Stimulated activated CD4-positive, alpha-beta T cell treated with anti-CD3 and anti-CD28 coated beads, Interleukin-4, amount 100 ng/mL, for 48 hours (primary cell): ENCODE measurements around the gene MTG1.

Experiments used
- DNase-seq, 2 donors: peaks; one replicate each; pipeline ENCODE4 v3.0.0-alpha.2; 2020; ENCODE audit warnings: low read depth in 2 of 2

The MTG1 gene

GRCh38 chr10:133394064-133394663 is at the start of gene MTG1:
MTG1 (plus strand) TSS chr10:133394157; CDS start chr10:133394221, 64 bp downstream.
- peak in 1 of 2 donors; percentile 93 for DNase-seq

- DNase-seq = no peak
These were observed 49.7 kb upstream of the MTG1 start for GRCh38 chr10:133344236-133344635.

GRCh38 chr10:133346413-133346812 is 47.5 kb upstream of the MTG1 start:
- DNase-seq = no peak

GRCh38 chr10:133347710-133348517 is 46.0 kb upstream of the MTG1 start:
- DNase-seq = no peak

- no peak for DNase-seq
These were observed 44.8 kb upstream of the MTG1 start for GRCh38 chr10:133349160-133349568.

- DNase-seq = no peak
These were observed 44.4 kb upstream of the MTG1 start for GRCh38 chr10:133349577-133350011.

GRCh38 chr10:133350283-133350949 is 43.5 kb upstream of the MTG1 start:
- no peak for DNase-seq

GRCh38 chr10:133350950-133351329 is 43.0 kb upstream of the MTG1 start:
- DNase-seq = no peak

- DNase-seq = no peak
These were observed 42.3 kb upstream of the MTG1 start for GRCh38 chr10:133351408-133352318.

- DNase-seq = no peak
These were observed 40.6 kb upstream of the MTG1 start for GRCh38 chr10:133353202-133353959.

GRCh38 chr10:133353988-133354605 is 39.9 kb upstream of the MTG1 start:
- DNase-seq = no peak

- DNase-seq = no peak
These were observed 39.2 kb upstream of the MTG1 start for GRCh38 chr10:133354672-133355240.

- no peak for DNase-seq
These were observed 38.7 kb upstream of the MTG1 start for GRCh38 chr10:133355266-133355665.

GRCh38 chr10:133355991-133356390 is 38.0 kb upstream of the MTG1 start:
- DNase-seq = no peak

- DNase-seq = no peak
These were observed 37.2 kb upstream of the MTG1 start for GRCh38 chr10:133356549-133357284.

- peak; percentile 68 to 75 for DNase-seq
These were observed 36.4 kb upstream of the MTG1 start, which contains the start of gene FUOM for GRCh38 chr10:133357285-133358161. FUOM (minus strand) TSS chr10:133358019; CDS start chr10:133358007, 12 bp downstream.

GRCh38 chr10:133358162-133358924 is 35.6 kb upstream of the MTG1 start:
- no peak for DNase-seq

GRCh38 chr10:133358925-133359310 is 35.0 kb upstream of the MTG1 start:
- no peak for DNase-seq
